Neutrophil (primary cell): ENCODE data around the gene PAK1.

Experiments
- H3K27ac ChIP-seq: fragments of 200-600 bp; sonication (generic); 2 replicates; pipeline ENCODE4 v1.5.1; 2016; ENCODE audit warnings: mild to moderate bottlenecking, moderate library complexity
- H3K27me3 ChIP-seq: fragments of 200-600 bp; sonication (generic); 2 replicates; pipeline ENCODE4 v1.6.0; 2016; ENCODE audit warnings: mild to moderate bottlenecking
- H3K36me3 ChIP-seq: fragments of 200-600 bp; sonication (generic); 2 replicates; pipeline ENCODE4 v1.5.1; 2017
- H3K4me1 ChIP-seq, 2 experiments: fragments of 200-600 bp in 1 of 2; sonication (generic) in 1 of 2; 1 replicate in 1 of 2; 2 replicates in 1 of 2; pipeline versions ENCODE4 v1.5.1 to v1.6.1; 2013 to 2016; ENCODE audit warnings: low read depth in 1 of 2, low read length in 1 of 2, mild to moderate bottlenecking in 1 of 2, moderate library complexity in 1 of 2; ENCODE audit not compliant: control insufficient read depth in 1 of 2, insufficient read depth in 1 of 2
- H3K4me3 ChIP-seq, 2 experiments: fragments of 200-600 bp in 1 of 2; sonication (generic) in 1 of 2; 1 replicate in 1 of 2; 2 replicates in 1 of 2; pipeline ENCODE4 v1.5.1; 2013 to 2016; ENCODE audit warnings: low read depth in 1 of 2, low read length in 1 of 2, mild to moderate bottlenecking in 1 of 2, moderate library complexity in 1 of 2
- H3K9me3 ChIP-seq: fragments of 200-600 bp; sonication (generic); 2 replicates; pipeline ENCODE4 v1.5.1; 2016
- CTCF ChIP-seq: fragments of 200-600 bp; sonication (generic); IDR thresholded peaks from 2 replicates; pipeline ENCODE4 v1.5.1; 2016; ENCODE audit warnings: antibody characterized with exemption

The PAK1 gene

GRCh38 chr11:77425346-77425745, 48.5 kb downstream of the PAK1 start:
- Histone ChIP-seq H3K9me3 (no peaks in the 10 kb centered on the region), H3K27me3 (no peaks in the 10 kb centered on the region), H3K27ac (no peak overlapping the region), H3K36me3 (no peaks in the 10 kb centered on the region), H3K4me1 (peaks cover 4 to 34% of the 10 kb centered on the region in 2 experiments), H3K4me3 (no peak overlapping the region)
- TF ChIP-seq CTCF, result no peak

- TF ChIP-seq CTCF, result no peak
- Histone ChIP-seq H3K9me3 (no peaks in the 10 kb centered on the region), H3K4me3 (no peak overlapping the region), H3K27ac (no peak overlapping the region), H3K36me3 (no peaks in the 10 kb centered on the region), H3K27me3 (no peaks in the 10 kb centered on the region), H3K4me1 (peaks cover 4 to 40% of the 10 kb centered on the region in 2 experiments)
Measured at GRCh38 chr11:77424644-77425043, 49.2 kb downstream of the PAK1 start.

- Histone ChIP-seq H3K9me3 (no peaks in the 10 kb centered on the region), H3K4me3 (no peak overlapping the region), H3K27me3 (no peaks in the 10 kb centered on the region), H3K4me1 (peaks cover 10 to 42% of the 10 kb centered on the region in 2 experiments), H3K27ac (no peak overlapping the region), H3K36me3 (no peaks in the 10 kb centered on the region)
- TF ChIP-seq CTCF, result no peak
Measured at GRCh38 chr11:77423624-77424023, 50.3 kb downstream of the PAK1 start.

GRCh38 chr11:77422687-77423086, 51.2 kb downstream of the PAK1 start:
- Histone ChIP-seq H3K4me3 (no peak overlapping the region), H3K27ac (no peak overlapping the region), H3K4me1 (peaks cover 18 to 44% of the 10 kb centered on the region in 2 experiments), H3K36me3 (no peaks in the 10 kb centered on the region), H3K27me3 (no peaks in the 10 kb centered on the region), H3K9me3 (no peaks in the 10 kb centered on the region)
- no peak for TF ChIP-seq CTCF

- Histone ChIP-seq H3K4me3 (no peak overlapping the region), H3K27me3 (no peaks in the 10 kb centered on the region), H3K9me3 (no peaks in the 10 kb centered on the region), H3K36me3 (no peaks in the 10 kb centered on the region), H3K4me1 (peaks cover 20 to 36% of the 10 kb centered on the region in 2 experiments), H3K27ac (no peak overlapping the region)
- no peak for TF ChIP-seq CTCF
Measured at GRCh38 chr11:77421041-77421723, 52.7 kb downstream of the PAK1 start.
